HG03175 (cell line): Measurements from ENCODE around the gene KDM7A.

Experiments
- ATAC-seq: cut with Tn5 transposase; IDR thresholded peaks from one replicate; pipeline ENCODE4 v1.9.1; 2021; ENCODE audit warnings: mild to moderate bottlenecking, moderate library complexity; ENCODE audit not compliant: unreplicated experiment

KDM7A gene

DNA sequence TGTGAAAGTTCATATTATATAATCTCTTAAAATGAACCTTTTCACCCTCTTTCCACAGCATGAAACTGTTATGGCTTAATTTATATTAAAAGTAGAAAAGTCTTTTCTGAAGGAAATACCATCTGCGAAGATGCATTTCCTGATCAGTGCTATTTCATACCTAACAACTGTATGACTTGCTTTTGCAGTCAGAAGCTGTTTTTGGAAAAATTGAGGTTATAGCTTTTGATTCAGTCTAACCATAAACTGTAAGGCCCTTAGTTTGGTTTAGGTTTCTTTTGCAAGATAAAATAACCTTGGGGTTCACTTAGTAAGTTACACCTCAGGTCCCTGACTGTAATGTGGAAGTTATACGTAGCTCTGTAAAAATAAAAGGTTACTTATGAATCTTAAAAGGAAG, 91.3 kb downstream of the KDM7A start:
- no peak for ATAC-seq

DNA sequence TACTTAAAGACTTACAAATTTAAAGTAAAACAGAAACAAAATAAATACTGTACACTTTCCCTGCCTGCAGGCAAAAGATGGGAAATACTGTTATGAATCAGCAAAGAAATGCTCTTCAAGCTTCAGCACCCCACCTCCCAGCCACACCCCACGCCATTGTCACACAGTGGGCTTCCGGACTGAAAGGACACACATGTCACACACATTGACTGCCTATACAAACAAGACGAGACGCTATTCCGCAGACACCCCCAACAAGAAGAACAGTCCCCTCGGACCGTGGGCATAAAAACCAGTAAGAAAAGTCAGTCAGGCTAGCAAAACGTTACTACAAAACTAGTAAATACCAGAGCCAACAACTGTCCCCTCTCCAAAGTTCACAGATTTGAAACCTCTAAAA, 91.8 kb downstream of the KDM7A start:
- peak; percentile 97 for ATAC-seq

DNA sequence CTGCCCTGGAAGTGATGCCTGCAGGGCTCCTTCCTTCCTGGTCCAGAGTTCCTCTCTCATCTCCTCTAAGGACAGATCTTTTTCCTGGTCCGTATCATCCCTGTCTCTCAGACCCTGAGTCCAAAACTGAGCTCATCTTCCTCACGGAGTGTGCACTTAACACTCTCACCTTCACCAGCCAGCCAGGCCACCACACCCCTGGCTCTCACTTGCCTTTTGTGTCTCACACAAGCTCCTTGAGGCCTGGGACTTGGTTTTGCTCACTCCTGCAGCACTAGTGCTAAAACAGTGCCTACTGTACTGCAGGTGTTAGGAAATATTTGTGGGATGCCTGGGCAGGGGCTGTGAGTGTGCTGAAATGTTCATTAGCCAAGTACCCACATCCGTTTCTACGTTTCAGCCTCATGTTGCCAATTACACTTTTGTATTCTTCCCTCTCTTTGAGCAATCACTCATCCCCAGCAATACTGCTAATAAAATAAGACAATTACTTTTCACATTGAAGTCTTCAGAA, 92.6 kb downstream of the KDM7A start:
- no peak for ATAC-seq

DNA sequence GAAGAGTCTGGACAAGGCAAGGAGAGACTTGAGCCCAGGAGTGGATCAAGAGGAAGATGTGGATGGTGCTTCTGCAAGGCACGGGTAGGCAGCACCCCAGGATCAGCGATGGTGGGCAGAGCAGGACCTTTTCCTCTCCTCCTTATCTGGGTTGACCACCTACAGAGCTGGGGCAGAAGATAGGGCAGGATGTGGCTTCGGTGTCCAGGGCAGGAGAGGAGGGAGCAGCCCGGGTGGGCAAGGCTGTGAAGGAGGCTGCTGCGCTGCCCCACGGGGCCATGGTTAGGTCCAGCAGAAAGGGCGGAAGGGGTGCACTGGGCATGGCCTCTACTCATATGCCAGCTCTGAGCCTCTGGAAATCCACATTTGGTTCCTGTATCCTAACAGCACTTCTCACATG, 94.0 kb downstream of the KDM7A start:
- no peak for ATAC-seq

DNA sequence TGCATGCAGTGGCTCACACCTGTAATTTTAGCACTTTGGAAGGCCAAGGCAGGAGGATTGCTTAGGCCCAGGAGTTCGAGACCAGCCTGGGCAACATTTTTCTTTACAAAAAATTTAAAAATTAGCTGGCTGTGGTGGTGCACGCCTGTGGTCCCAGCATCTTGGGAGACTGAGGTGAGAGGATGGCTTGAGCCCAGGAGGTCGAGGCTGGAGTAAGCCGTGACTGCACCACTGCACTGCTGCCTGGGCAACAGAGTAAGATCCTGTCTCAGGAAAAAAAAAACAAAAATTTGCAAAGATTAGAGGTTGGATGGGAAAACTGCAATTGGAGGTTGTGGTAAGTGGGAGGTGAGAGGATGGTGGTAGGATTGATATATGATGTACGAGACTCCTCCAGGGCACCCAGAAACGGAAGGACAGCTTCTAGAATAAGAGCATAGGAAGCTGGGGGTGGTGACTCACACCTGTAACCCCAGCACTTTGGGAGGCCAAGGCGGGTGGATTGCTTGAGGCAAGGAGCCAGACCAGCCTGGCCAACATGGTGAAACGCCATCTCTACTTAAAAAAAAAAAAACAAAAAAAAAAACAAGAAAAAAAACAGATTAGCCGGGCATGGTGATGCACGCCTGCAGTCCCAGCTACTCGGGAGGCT, 94.9 kb downstream of the KDM7A start:
- no peak for ATAC-seq

DNA sequence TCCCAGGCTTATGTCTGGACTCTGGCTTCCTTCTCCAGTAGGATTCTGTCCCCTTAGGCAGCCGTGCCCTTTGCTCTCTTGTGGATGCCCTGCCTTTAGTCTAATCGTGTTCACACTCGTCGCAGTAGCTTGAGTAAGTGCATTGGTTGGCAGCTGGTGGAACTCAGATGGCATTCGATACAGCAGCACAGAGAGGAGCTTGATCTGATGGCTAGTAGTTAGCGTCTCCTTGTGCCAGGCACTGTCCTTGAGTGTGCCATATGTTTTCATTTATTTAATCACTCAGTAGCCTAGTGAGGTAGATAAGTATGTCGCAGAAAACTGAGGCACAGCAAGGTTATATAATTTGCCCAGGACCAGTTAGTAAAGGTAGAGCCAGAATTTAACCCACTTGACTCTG, 95.9 kb downstream of the KDM7A start:
- ATAC-seq, result no peak

DNA sequence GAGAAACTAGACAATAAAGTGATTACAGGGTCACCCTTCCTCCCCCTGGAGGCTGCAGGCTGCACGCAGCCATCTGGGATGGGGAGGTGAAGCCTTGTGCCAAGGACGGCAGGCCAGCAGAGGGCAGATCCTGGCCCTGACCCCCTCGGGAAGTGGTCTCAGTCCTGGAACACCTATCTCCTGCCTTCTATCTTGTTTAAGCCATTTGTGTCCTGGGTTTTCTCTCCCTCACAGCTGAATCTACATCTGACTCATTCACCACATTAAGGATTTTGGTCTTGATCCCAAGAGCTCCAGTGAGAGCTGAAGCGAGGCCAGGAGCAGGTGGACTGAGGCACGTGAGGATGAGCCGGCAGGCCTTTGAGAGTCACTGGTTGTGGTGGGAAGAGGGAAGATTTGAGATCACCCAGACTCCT, 97.7 kb downstream of the KDM7A start:
- no peak for ATAC-seq

DNA sequence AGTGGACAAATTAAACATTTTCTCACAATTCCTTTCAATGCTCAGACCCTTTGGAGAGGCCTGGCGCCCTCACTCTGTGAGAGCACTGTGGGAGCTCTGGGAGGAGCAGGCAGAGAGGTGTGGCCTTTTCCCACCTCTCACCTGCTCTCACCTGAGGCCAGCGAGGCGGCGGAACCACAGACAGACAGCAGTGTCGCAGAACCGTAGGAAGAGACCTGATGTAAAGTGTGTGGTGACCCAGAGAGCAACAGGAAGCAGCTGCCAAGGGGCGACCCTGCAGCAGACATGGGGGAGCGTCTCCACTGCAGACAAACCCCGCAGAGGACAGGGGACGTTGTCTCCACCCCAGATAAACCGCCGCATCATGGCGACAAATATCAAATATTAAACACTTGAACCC, 98.4 kb downstream of the KDM7A start:
- ATAC-seq, result no peak

DNA sequence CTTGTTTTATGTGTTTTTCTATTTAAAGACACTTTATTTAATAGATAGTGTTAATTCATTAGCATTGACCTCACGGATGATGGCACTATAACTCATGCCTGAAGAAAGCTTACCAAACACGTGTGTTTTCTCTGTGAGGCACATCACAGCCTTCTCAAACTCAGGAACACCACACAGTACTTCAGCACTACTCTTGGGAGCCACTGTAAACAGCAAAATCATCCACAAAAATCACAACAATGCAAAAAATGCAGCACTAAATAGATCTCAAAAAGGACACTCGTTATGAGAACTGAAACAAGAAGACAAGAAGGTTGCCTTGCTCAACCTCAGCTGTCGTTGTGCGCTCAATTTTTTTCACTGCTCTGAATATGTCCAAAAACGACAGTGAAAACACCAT, 102.0 kb downstream of the KDM7A start:
- ATAC-seq, result no peak

DNA sequence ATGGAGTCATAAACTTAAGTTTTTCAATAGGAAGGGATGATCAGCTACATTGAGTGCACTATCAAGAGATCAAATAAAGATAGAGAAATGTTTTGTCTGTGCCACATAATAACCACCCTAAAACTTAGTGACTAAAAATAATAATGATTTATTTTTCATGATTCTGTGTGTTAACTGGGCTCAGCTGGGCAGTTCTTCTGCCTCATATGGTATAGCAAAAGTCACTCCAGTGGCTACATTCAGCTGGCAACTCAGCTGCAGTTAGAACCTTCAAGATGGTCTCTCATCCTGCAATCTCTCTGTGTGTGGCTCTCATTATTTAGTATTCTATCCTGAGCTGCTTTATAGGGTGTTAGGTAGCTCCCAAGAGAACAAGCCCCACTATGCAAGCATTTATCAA, 106.2 kb downstream of the KDM7A start:
- no peak for ATAC-seq

DNA sequence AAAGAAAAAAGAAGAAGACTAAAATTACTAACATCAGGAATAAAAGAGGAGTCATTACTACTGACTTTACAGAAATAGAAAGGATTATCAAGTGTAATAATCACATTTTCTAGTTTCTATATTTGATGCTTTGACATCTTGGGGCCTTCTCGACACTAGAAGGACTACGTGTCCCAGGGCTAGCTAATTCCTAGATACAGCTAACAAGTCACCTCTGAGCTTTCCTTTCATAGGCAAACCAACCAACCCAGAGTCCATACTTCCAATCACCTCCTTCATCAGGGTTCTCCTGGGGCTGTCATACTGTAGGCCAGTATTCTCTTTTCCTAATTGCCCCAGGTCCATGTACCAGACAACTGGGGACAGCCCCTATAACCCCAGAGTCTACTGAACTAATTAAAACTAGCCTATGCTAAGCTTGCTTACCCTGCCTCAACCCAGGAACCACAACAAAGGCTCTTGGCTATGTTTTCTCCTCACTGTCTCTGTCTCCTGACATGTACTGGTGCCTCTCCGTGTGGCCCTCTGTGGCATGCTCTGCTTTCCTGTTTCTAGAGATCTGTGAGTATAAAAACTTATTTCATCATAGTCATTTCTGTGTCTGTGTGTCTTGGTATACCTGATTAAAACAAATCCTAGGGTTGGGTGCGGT, 107.4 kb downstream of the KDM7A start:
- ATAC-seq, result no peak

DNA sequence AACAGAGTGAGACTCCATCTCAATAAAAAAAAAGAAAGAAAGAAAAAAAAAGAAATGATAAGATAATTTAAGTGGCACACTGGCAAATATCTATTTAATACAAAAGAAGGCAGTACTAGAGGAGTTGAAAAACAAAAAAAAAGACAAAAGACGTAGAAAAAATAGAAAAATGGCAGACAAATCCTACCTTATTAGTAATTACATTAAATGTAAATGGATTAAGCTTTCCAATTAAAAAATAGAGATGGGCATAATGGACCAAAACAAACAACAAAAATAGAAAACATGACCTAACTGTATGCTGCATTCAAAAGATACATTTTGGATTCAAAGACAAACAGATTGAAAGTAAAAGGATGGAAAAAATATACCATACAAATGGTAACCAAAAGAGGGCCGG, 108.8 kb downstream of the KDM7A start:
- ATAC-seq, result no peak

DNA sequence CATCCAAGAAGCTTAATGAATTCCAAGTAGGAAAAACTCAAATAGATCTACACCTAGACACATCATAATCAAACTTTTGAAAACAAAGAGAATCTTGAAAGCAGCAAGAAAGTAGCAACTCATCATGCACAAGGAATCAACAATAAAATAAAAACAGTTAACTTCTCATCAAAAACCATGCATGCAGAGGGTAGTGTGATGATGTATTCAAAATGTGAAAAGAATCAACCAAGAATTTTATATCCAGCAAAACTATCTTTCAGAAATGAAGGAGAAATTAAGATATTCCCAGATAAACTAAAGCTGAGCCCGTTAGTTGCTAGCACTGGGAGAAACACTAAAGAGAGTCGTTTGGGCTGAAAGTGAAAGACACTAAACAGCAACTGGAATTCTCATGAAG, 109.7 kb downstream of the KDM7A start:
- ATAC-seq, result no peak

DNA sequence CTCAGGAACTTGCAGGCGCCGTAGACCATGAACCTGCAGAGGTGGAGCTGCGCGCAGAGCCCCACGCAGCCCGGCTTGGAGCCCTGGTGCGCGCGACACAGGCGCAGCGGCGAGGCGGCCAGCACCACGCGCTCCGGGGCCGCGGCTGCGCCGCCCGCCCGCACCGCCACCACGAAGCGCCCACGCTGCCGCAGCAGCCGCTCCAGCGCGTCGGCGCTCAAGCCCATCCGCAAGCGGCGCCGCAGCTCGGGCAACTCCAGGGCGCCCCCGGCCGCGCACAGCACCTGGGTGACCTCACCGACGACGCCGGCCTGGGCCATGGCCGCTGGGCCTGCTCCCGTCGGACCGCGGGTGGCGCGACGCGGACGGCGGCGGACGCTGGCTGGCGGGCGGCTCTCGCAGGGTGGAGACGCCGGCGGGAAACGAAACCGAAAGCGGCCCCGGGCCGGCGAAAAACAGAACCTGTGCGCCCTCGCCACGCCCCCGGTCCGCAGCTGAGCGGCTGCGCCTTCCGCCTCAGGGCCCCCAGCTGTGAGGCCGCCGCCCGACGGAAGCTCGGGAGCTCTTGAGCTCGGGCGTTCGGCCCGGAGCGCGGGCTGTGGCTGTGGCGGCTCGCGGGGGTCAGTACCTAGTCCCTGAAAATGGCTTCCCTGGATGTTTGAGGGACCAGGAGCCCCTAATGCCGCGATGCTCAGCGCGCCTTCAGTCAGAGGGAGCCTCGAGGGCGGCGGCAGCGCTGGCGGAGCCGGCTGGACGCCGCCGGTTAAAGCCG, 114.1 kb downstream of the KDM7A start, which contains the start of gene PARP12:
Gene PARP12 (minus strand): TSS at position 424 of the 772 bp plus-strand sequence. CDS start 104 bp downstream, at position 320.
- peak; percentile 89 for ATAC-seq

DNA sequence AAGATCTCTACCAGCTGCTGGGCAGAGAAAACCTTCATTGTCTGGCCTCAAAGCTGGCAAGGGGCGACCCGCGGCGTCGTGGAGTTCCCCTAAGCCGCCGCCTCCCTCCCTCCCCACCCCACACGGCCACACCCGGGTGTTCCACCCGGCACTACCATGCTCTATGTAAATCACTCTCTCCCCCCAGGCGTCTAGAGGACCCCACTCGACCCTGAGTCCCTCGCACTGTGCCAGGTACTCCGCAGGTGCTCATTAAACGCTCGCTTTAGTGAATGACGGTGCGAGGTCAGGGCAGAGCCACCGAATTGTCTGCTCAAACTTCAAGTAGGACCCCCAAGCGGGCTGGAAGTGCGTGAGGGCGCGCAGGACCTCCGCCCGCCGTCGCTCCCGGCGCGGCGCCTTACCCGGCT, 114.7 kb downstream of the KDM7A start:
- peak; percentile 32 for ATAC-seq

DNA sequence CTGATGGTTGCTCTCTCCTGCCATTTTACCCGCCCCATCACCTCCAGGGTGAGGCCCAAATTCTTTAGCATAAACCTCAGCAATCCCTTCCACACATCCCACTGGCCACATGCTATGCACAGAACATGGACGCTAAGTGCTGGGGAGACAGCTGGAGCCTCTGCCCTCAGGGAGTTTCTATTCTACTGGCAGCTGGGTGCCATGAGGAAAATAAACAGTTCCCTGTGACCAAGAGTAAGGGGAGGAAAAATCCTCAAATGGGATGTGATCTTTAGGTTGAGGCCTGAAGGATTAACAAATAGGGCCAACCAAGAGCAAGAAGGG, 115.2 kb downstream of the KDM7A start:
- ATAC-seq, result no peak

DNA sequence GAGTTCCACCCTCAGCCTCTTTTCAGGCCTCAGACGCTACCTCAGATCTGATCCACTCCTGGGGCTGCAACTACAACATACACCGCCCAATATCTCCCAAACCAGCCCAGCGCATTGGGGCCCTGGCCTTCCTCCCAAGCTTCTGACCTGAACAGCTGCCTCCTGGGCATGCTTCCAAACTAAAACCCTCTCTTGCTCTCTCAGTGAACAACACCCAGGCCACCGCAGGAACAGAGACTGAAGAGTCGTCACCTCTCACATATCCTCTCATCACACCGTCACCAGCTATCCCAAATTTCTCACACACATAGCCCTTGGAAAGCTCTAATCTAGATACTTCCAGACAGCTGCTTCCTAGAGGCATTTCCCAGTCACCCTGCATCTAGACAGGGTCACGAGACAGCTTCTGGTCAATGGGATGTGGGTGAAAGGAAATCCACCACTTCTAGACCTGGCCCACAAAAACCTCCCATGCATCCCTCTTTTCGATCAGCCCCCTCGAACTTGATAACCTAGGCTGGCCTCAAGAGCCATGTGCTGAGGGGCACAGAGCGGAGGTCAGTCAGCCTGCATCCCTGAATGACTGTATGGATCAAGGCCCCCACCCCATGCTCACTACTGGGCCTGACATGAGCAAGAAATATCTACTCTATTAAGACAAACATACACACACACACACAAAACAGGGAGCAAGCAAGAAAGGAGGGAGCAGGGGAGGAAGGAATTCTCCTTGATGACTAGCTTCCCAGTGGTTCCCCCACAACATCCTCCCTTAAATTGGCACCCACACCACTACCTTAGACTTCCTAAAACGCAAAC, 115.8 kb downstream of the KDM7A start:
- ATAC-seq, result no peak

DNA sequence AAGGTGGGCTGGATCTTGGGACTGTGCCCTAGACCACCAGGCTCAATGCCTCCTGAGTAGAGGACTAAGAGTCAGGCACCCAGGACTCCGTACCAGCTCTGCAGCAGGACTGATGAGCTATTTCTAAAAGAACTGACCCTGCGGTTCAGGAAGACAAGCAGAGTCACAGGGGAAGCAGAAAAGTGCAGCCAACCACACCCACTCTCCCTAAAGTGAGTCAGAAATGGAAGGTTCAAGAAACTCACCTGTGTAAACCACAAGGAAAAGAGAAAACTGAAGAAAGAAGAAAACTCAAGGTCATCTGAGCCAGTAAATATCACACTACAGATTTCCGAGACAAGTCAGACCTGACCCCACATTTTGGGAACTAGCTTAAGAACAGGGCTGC, 116.5 kb downstream of the KDM7A start:
- no peak for ATAC-seq

DNA sequence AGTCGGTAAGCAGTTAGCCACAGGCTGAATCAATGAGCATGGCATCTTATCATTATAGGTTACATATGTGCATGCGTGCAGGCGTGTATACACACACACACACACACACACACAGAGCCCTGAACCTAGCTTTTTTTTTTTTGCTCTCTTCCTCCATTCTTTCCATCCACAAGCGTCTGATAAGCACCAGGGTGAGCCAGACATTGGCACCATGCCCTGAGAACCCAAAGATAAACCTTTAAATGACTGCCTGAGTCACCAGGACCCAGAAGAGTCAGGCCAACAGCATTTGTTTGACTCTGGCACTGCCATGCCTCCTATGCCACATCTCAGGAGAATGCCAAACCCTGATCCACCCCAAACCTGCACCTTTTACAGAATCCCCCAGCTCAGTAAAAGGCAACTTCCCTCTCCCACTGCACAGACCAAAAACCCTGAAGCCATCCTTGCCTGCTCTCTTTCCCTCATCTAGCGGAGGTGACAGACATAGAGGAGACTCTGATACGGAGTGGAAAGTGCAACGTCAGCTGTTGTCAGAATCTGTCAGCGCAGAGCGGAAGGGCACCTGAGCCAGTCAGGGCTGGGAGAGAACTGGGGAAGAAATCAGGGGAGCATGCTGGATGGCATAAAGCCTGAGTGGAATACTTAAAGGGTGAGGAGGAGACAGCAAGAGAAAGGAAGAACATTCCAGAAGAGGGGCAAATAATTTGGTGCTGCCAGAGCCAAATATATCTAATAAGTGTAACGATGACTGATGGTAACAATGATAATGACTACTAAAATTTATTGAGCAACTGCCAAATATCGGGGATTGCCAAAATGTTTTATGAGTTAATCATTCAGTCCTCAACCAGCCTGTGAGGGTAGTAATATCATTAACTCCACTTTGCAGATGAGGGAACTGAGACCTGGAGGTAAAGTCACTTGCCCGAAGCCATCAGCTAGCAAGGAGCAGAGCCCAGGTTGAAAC, 117.2 kb downstream of the KDM7A start:
- no peak for ATAC-seq

DNA sequence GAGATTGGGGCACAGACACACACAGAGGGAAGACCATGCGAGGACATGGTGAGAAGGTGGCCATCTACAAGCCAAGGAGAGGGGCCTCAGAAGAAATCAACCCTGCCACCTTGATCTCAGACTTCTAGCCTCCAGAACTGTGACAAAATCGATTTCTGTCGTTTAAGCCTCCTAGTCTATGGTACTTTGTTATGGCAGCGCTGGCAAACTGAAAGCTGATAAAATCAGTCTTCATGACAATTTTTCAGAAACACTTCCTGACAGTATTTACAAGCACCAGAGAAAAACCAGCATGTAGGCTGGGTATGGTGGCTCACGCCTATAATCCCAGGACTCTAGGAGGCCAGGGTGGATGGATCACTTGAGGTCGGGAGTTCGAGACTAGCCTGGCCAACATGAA, 118.3 kb downstream of the KDM7A start:
- no peak for ATAC-seq
